ENCODE results near the gene PLD1.

GRCh38 chr3:171732756-171733155 lies 77.5 kb downstream of the PLD1 start:
- TF ChIP-seq CTCF (IDR thresholded peaks at IDR 0.05) (no peak), POLR2A (IDR thresholded peaks at IDR 0.05) (no peak), EP300 (IDR thresholded peaks at IDR 0.05) (no peak)
